Ovary (tissue), 3 donors: Measurements from ENCODE around the gene SPRED3.
A peak's percentile ranks its signal among the peaks of the same experiment; 100 is the strongest.

Experiments
- POLR2A ChIP-seq: fragments of 450-650 bp; IDR thresholded peaks from one replicate; pipeline ENCODE4 v1.6.1; 2017; ENCODE audit warnings: antibody characterized with exemption, mild to moderate bottlenecking, moderate library complexity
- TF ChIP-seq, protein P1 (sequence below), 3 donors: fragments of 450-650 bp in 2 of 3; fragments of 200-600 bp in 1 of 3; IDR thresholded peaks; one replicate each; pipeline versions ENCODE4 v1.5.1 to v1.8.0; 2016 to 2022; ENCODE audit warnings: antibody characterized with exemption in 3 of 3, mild to moderate bottlenecking in 1 of 3
- donor health status: DM: no; HTN: no; CAD: no.

DNA sequence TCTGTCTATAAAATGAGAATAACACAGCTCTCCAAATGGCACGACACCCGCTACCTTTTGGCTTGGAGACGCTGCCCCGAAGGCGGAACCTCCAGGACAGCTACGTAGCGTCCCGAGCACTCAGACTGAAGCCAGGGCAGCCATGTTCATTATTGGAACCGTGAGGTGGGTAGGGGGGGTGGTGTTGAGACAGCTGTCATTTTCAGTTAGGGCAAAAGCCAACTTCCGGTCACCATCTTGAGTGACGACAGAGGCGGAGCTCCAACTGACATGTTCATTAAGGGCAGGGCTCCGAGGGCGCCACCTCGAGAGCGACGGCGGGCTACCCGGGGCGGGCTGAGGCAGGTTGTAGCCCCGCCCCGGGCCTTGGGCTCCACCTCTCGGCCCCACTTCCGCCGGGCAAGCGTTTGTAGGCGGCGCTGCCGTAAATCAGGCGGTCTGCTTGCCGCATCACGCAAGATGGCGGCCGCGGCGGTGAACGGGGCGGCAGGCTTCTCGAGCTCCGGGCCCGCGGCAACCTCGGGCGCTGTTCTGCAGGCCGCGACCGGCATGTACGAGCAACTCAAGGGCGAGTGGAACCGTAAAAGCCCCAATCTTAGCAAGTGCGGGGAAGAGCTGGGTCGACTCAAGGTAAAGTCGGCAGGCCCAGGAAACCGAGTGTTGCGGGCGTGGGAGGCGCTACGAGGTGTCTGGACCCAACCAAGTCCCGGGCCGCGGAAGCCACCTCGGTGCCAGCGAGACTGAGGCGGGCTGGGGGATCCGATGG lies 14.0 kb upstream of the SPRED3 start, which contains the start of gene PSMD8:
- TF ChIP-seq, protein P1, sequence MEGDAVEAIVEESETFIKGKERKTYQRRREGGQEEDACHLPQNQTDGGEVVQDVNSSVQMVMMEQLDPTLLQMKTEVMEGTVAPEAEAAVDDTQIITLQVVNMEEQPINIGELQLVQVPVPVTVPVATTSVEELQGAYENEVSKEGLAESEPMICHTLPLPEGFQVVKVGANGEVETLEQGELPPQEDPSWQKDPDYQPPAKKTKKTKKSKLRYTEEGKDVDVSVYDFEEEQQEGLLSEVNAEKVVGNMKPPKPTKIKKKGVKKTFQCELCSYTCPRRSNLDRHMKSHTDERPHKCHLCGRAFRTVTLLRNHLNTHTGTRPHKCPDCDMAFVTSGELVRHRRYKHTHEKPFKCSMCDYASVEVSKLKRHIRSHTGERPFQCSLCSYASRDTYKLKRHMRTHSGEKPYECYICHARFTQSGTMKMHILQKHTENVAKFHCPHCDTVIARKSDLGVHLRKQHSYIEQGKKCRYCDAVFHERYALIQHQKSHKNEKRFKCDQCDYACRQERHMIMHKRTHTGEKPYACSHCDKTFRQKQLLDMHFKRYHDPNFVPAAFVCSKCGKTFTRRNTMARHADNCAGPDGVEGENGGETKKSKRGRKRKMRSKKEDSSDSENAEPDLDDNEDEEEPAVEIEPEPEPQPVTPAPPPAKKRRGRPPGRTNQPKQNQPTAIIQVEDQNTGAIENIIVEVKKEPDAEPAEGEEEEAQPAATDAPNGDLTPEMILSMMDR (IDR thresholded peaks at IDR 0.05) = peak in 1 of 3 donors; percentile 20
- peak; percentile 88 for TF ChIP-seq POLR2A
